Measurements from ENCODE around the gene SEMA6B. TPM values are rescaled to one million over a fixed set of nuclear protein-coding genes. Genes with fewer than 3 reads are reported as not detected.

SEMA6B gene
- total and polyA plus RNA-seq, 8 donors: 2.1 to 24.7 (median 3.3) TPM

DNA sequence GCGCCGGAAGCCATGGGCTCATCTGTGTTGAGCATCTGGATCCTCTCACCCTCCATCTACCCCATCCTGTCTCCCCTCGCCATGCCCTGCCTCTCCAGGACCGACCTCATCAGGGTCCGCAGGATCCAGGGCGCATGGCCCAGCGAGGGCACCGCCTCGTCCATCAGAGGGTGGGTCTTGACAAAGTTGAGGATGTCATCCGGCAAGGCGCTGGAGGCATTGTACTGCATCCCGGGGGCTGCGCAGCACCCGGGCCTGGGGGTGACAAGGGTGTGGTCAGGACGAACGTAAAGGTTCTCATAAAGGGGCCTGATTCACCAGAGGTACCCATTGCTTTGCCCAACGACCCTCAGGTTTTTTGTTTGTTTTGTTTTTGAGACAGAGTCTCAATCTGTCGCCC, 9.5 kb downstream of the SEMA6B start:
- H3K27me3 ChIP-seq: no peaks in the 10 kb centered on the region
- TF ChIP-seq, protein P1, sequence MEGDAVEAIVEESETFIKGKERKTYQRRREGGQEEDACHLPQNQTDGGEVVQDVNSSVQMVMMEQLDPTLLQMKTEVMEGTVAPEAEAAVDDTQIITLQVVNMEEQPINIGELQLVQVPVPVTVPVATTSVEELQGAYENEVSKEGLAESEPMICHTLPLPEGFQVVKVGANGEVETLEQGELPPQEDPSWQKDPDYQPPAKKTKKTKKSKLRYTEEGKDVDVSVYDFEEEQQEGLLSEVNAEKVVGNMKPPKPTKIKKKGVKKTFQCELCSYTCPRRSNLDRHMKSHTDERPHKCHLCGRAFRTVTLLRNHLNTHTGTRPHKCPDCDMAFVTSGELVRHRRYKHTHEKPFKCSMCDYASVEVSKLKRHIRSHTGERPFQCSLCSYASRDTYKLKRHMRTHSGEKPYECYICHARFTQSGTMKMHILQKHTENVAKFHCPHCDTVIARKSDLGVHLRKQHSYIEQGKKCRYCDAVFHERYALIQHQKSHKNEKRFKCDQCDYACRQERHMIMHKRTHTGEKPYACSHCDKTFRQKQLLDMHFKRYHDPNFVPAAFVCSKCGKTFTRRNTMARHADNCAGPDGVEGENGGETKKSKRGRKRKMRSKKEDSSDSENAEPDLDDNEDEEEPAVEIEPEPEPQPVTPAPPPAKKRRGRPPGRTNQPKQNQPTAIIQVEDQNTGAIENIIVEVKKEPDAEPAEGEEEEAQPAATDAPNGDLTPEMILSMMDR (IDR thresholded peaks at IDR 0.05): no peak
- ATAC-seq: no peak
- H3K9me3 ChIP-seq: no peaks in the 10 kb centered on the region
- DNase-seq: no peak
- no peak overlapping the region for H3K27ac ChIP-seq
- peaks cover 0 to 91% of the 10 kb centered on the region in 2 donors for H3K36me3 ChIP-seq
- H3K4me3 ChIP-seq: no peak overlapping the region
- intact Hi-C loops (cut with DNase I): no loop called here
- H3K4me1 ChIP-seq: peaks cover 0 to 21% of the 10 kb centered on the region in 2 donors

GRCh38 chr19:4548238-4548584, 11.3 kb downstream of the SEMA6B start:
- TF ChIP-seq, protein P1 (IDR thresholded peaks at IDR 0.05): no peak
- intact Hi-C loops (cut with DNase I): no loop called here
- Histone ChIP-seq H3K4me1 (peaks cover 0 to 34% of the 10 kb centered on the region in 2 donors), H3K4me3 (no peak overlapping the region), H3K27ac (no peak overlapping the region), H3K9me3 (no peaks in the 10 kb centered on the region), H3K27me3 (no peaks in the 10 kb centered on the region), H3K36me3 (peaks cover 0 to 88% of the 10 kb centered on the region in 2 donors)
- ATAC-seq (no peak), DNase-seq (no peak)

DNA sequence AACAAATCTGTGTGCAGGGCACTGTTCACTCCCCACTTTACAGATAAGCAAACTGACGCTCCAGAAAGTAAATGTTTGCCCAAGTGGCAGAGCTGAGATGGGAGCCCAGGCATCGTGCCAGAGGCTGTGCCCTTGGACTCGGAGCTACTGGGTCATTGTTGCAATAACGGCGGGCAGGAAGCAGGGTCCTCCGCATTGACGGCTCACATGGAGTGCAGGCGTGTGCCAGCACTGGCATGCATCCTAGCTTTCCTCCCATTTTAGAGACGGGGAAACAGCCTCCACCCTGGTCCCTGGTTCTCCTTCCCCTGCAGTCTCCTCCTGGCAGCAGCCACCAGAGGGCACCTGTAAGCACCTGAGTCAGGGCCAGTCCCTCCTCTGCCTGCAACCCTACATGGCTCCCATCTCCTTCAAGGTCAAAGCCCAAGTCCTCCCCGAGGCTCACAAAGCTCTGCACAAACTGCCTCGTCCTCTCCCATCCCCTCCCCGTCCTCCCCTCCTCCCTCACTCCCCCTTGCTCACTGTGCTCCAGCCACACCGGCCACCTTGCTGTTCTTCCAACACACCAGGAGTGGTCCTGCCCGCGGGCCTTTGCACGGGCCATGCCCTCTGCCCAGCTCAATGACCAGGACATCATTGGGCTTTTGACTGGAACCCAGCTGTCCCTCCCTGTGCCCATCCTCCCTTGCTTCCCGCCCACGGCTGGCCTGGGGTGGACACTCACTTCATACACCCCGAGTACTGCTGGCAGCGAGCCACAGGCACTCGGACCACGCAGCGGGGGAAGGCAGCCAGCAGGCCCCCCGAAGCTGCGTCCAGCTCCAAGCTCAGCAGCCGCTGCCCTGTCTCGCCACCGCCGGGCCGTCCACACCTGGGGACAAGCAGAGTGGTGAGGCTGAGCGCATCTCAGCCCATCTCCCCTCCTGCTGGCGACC, 11.9 kb downstream of the SEMA6B start:
- DNase-seq: peak in 1 of 4 donors; percentile 68
- H3K4me1 ChIP-seq: peaks cover 0 to 39% of the 10 kb centered on the region in 2 donors
- no peak overlapping the region for H3K27ac ChIP-seq
- no peak overlapping the region for H3K4me3 ChIP-seq
- intact Hi-C loops (cut with DNase I): no loop called here
- no peaks in the 10 kb centered on the region for H3K9me3 ChIP-seq
- peaks cover 0 to 81% of the 10 kb centered on the region in 2 donors for H3K36me3 ChIP-seq
- TF ChIP-seq, protein P1 (IDR thresholded peaks at IDR 0.05): peak in 1 of 2 donors; percentile 38
- no peaks in the 10 kb centered on the region for H3K27me3 ChIP-seq
- ATAC-seq: peak; percentile 77

DNA sequence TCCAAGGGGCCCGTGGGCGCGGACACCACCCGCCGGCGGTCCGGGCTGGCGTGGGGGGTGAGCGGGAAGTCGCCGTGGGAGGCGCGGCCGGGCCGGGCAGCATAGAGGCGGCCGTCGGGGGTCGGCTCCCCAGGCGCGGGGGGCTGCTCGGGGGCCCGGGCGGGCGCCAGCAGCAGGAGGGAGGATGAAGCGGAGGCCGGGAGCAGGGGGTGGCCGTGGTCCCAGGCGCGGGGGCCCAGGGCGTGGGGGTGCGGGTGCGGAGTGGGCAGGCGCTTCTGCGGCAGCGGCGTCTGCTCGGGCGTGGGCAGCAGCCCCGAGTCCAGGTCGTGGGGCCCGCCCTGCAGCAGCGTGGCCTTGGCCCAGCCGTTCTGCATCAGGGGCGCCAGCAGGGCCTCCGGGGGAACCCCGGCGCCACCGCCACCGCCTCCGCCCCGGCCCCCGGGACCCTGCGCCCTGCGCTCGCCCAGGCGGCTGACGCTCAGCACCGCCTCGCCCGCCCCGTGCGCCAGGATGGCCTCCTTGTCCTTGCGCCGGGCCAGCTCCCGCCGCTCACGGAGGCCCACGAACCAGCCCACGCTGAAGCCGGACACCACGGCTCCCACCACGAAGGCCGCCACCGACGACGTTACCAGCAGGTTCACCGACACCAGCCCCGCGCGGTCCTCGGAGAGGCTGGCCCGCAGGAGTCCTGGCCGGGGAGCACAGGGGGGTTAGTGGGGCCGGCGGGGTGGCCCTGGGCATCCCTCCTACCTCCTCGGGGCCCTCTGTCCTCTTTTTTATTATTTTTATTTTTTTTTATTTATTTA, 15.4 kb downstream of the SEMA6B start:
- Histone ChIP-seq H3K27me3 (no peaks in the 10 kb centered on the region), H3K36me3 (peaks cover 0 to 48% of the 10 kb centered on the region in 2 donors), H3K4me3 (peak overlapping the region in 1 of 2 donors; percentile 38), H3K4me1 (peaks cover 0 to 69% of the 10 kb centered on the region in 2 donors), H3K9me3 (peaks cover 0 to 5% of the 10 kb centered on the region in 2 donors), H3K27ac (peak overlapping the region in 1 of 2 donors; percentile 90)
- intact Hi-C loops (cut with DNase I): no loop called here
- ATAC-seq: no peak
- no peak for DNase-seq
- TF ChIP-seq, protein P1 (IDR thresholded peaks at IDR 0.05): no peak
